ENCODE measurements around the gene ARHGAP1.

Gene ARHGAP1

DNA sequence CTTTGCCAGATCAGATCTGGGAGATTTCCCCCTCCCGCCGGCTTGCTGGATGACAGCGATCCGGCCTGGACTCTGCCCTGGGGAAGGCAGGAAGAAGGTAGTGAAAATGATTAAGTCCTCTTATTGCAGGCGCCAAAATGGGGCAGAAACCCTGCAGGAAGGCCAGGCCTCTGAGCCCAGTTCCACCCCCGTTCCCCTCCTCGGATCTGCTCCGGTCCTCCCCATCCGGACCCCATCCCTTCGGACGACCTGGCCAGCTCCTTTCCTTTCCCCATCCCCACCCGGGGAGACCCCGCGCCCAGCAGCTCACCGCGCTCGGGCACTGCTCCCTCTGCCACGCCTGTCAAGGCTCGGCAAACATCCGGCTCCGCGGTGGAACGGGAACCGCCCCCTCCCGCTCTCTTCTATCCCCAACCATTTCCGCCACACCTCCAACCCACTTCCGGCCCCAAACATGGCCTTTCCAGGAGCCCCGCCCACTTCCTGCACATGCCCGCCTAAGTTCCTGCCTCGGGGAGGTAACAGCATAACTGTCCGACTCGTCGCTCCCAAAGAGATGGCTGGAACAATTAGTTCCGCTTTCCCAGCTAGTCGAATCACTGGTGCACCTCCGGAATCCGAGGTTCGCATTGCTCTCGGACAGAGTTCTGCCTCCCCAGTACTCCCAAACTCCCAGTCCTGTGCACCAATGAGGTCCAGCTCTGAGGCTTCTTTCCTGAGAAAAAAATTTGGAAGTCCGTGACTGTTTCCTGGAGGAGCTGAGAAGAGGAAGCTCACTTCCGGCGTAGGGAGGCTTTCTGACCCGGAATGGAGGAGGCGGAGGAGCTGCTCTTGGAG lies at the start of gene ARHGAP1, which contains the start of gene ZNF408:
TSS of gene ARHGAP1 (minus strand) at position 379 of the 837 bp plus-strand sequence. CDS start 4,512 bp downstream, outside the sequence.
TSS of gene ZNF408 (plus strand) at position 791 of the 837 bp plus-strand sequence. CDS start at position 808, 17 bp downstream.
- DNase-seq, result peak; percentile 92

DNA sequence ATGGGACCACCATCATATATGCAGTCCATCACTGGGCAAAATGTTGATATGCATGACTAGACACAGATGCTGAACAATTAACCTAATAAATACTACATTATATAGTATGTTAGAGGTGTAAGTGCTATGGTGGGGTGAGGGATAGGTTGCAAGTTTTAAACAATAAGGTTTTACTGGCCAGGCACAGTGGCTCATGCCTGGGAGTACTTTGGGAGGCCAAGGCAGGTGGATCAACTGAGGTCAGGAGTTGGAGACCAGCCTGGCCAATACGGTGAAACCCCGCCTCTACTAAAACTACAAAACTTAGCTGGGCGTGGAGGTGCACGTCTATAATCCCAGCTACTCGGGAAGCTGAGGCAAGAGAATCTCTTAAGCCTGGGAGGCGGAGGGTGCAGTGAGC lies 46.7 kb upstream of the ARHGAP1 start:
- no peak for DNase-seq

DNA sequence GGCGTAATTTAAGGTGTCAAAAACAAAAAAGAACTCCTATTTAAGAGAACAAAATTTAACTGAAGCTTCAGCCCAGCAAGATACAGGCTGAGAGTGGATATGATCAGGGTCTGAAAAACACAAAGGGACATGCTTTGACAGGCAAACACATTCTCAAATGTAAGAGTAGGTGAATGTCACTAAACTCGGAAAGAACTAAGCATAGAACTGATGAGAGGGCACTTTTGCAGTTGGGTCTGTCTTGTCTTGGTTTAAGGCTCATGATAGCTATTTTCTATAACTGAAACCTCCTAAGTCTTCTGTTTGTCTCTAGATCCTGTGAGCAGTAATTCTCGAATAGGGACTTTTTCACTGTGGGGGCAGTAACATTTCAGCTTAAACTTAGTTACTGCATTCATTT lies 45.6 kb upstream of the ARHGAP1 start:
- no peak for DNase-seq

DNA sequence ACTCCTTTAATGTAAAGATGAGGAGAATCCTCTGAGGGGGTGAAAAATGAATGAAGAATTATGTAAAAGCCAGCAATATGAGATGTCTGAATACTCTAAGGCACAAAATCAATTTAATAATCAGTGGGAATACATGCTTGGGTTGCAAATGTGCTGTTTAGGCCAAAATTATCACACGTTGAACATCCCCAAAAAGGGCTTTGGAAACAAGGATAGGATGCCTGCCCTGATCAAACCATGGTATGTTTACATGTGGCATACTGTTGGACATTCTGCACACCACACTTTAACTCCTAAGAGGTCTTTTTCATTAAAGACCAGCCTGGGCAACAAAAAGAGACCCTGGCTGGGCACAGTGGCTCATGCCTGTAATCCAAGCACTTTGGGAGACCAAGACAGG lies 44.9 kb upstream of the ARHGAP1 start:
- DNase-seq, result no peak

DNA sequence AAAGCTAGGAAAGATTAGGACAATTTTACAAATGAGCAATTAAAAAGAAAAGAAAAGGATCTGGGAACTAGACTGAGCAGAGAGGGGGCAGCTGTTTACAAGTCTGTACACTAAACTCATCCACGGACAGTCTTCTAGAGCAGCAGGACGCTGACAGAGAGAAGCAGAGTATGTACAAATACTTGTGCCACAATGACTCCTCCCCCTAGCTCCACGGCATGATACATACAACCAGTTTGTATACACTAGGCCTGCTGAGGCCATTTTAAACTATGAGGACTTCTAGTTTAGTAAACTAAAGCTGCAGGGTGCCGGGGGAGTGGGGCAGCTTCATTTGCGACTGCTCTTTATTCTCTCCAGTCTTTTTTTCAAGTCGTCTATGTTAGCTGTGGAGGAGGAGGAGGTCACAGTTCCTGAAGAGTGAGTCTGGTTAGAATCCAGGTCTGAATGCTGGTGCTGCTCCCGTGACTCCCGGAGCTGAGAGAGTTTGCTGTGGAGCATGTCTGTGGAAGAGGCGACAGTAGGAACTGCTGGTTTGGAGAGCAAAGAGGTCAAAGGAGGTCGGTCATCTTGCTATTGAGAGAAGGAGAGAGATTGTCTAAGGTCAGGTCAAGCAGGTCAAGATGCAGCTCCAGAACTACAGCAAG lies 43.4 kb upstream of the ARHGAP1 start:
- DNase-seq, result no peak

DNA sequence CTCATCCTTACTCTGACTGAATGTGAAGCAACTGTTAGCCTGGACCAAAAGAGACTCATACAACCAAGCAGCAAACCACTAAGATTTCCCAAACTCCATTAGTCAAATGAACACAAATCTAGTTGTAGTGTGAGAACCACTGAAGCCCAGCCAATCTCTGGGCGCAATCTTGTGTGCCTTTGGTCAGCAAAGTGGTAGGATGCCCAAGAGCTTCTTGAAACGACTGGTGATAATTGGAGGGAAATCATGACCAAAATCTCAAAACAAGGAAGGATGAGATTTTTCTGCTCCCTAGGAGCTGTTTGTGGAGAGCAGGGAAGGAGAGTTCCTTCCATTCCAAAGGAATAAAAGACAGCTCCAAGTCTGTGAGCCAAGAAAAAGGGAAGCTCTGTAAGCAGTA lies 42.6 kb upstream of the ARHGAP1 start:
- DNase-seq, result no peak

DNA sequence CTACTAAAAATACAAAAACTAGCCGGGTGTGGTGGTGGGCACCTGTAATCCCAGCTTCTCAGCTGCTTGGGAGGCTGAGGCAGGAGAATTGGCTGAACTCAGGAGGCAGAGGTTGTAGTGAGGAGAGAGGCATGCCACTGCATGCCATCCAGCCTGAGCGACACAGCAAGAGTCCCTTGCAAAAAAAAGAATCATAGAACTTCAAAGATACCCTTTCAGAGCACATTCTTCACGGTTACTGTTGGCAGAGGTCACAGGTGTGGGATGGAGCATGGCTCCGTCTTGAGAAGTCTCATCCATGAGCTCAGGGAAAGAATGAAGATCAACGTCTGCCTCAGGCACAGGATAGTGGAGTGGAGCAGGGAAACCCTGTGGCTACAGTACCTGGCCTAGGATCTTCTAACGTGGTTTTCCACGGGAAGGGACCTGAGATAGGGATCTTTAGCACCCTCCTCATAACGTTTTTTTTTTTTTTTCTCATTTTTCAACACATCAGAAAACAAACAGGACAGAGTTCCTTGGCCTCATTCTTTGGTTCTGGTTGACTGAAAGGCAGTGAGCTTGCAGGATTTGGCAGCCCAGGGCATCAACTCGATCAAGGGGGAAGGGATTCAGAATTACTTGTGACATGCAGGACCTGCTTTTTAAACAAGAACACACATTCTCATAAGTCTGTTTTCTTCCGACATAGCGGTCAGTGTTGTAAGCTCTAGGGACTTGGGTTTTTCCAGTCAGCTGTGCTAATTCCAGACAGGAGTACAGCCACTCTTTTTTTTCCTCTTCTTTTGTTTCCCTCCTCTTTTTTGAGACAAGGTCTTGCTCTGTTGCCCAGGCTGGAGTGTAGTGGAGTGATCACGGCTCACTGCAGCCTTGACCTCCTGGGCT lies 41.4 kb upstream of the ARHGAP1 start:
- DNase-seq, result no peak

DNA sequence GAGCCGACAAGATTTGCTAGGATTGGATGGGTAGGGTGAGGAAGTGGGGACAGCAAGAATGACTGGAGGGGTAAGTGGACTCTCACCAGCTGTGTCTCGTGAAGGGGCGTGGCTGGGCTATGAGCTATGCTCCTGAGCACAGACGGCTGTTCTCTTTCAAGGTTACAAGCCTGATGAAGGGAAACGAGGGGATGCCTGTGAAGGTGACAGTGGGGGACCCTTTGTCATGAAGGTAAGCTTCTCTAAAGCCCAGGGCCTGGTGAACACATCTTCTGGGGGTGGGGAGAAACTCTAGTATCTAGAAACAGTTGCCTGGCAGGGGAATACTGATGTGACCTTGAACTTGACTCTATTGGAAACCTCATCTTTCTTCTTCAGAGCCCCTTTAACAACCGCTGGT lies 38.5 kb upstream of the ARHGAP1 start:
- no peak for DNase-seq

DNA sequence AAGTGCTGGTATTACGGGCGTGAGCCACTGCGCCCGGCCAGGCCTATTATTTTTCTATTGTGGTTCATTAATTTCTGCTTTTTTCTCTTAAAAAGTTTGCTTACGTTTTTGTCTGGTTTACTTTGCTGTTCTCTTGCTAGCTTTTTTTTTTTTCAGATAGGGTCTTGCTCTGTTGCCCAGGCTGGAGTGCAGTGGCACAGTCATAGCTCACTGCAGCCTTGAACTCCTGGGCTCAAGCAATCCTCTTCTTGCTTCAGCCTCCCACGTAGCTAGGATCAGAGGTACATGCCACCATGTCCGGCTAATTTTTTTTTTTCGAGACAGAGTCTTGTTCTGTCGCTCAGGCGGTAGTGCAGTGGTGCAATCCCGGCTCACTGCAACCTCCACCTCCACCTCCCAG lies 37.3 kb upstream of the ARHGAP1 start:
- DNase-seq, result no peak

DNA sequence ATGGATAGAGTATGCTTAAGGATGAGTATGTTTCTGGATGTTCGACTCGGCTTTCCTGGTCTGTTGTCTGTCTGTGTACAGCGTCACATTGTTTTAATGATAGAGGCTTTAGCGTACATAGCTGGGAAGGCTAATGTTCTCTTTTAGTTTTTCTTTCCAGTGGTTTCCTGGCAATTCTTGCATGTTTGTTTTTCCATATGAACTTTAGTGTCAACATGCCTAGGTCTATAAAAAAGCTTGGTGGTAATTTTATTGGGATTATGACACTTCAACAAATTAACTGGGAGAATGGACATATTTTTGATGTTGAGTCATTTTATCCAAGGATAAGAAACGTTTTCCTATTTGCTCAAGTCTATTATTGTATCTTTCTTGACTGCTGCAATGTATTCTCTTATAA lies 36.2 kb upstream of the ARHGAP1 start:
- no peak for DNase-seq

DNA sequence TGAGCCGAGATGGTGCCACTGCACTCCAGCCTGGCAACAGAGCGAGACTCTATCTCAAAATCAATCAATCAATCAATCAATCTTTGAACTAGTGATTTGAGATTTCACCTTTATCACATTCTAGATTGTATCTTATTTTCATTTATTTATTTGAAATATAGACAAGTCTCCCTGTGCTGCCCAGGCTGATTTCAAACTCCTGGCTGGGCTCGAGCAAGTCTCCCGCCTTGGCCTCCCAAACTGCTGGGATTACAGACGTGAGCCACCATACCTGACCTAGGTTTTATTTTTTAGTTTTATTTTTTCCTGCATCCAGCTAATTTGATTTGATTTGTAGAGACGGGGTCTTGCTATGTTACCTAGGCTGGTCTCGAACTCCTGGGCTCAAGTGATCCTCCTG lies 35.7 kb upstream of the ARHGAP1 start:
- no peak for DNase-seq

DNA sequence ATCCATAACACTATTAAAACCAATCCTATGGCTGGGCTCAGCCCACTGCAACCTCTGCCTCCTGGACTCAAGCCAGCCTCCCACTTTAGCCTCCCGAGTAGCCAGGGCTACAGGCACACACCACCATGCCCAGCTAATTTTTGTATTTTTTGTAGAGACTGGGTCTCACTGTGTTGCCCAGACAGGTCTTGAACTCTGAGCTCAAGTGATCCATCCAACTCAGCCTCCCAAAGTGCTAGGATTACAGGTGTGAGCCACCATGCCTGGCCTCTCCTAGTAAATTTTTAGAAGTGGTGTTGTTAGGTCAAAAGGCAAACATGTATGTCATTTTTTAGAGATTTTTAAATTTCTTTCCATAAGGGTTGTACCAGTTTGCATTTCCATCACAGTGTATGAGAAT lies 32.8 kb upstream of the ARHGAP1 start:
- no peak for DNase-seq

DNA sequence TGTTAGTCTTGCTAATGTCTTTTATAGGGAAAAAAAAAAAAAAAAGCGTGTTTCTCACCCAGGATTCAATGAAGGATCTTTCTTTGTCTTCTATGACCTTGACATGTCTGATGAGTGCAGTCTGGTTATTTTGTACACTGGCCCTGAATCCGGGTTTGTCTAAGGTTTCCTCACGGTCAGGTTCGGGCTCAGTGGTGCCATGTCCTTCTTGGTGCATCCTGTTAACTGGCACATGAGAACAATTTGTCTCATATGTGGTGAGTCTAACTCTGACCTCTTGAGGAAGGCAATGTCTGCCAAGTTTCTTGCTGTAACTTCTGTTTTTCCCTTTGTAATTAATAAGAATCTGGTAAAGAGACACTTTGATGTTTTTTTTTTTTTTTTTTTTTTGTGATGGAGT lies 31.1 kb upstream of the ARHGAP1 start:
- DNase-seq, result no peak

DNA sequence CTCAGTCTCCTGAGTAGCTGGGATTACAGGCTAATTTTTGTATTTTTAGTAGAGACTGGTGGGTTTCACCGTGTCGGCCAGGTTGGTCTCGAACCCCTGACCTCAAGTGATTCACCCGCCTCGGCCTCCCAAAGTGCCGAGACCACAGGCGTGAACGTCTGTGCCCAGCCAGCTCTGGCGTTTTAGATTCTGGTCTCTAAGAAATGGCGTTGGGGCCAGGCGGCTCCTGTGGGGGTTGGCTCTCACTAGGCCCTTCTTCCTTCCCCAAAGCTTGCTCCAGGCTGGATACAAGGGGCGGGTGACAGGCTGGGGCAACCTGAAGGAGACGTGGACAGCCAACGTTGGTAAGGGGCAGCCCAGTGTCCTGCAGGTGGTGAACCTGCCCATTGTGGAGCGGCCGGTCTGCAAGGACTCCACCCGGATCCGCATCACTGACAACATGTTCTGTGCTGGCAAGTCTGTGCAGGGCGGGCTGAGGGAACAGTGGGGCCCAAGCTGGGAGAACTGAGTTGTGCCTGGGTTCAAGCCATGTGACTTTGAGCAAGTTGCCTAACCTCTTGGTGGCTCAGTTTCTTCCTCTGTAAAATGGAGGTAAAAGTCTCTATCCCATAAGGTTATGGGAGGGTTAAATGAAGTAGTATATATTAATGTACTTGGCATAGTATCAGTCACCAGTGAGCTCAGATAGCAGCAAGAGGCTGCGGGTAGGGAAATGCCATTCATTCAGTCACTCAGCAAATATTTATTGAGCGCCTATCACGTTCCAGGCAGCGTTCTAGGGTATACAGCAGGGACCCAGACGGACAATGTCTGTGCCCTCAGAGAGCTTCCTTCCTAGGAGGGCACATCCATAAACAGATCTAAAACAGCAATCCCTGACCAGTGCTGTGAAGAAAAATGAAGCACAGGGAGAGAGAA lies 28.9 kb upstream of the ARHGAP1 start:
- DNase-seq, result no peak

DNA sequence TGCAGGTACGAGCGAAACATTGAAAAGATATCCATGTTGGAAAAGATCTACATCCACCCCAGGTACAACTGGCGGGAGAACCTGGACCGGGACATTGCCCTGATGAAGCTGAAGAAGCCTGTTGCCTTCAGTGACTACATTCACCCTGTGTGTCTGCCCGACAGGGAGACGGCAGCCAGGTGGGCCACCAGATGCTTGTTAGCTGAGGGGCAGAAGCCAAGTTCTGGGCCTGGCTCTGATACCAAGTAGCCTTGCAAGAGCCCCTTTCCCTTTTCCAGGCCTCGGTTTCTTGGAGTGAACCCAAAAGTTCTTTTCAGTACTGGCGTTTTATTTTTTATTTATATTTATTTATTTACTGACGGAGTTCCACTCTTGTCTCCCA lies 28.2 kb upstream of the ARHGAP1 start:
- no peak for DNase-seq

DNA sequence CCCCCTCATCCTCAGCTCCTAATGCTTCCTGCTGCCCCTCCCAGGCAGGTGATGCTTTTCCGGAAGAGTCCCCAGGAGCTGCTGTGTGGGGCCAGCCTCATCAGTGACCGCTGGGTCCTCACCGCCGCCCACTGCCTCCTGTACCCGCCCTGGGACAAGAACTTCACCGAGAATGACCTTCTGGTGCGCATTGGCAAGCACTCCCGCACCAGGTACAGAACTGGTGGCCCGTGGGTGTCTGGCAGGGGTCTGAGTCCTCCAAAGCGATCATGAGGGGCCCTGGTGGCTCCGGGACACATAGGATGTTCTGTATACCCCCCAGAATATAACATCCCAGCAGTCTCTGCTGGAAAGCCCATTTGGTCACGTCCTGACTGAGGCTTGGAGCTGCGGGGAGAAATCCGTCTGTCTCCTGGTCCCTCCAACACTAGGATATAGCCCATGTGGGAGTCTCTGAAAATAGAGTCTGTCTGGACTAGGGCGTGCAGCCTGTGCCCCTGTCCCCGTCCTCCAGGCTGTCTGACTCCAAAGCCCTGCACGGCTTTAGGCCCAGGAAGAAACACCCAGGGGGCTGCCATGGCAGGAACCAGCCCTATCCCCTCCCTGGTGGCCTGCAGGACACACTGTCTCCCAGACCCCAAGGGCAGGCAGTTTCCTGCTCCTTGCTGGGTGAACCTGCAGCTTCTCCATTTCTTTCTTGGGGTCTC lies 27.7 kb upstream of the ARHGAP1 start:
- no peak for DNase-seq

DNA sequence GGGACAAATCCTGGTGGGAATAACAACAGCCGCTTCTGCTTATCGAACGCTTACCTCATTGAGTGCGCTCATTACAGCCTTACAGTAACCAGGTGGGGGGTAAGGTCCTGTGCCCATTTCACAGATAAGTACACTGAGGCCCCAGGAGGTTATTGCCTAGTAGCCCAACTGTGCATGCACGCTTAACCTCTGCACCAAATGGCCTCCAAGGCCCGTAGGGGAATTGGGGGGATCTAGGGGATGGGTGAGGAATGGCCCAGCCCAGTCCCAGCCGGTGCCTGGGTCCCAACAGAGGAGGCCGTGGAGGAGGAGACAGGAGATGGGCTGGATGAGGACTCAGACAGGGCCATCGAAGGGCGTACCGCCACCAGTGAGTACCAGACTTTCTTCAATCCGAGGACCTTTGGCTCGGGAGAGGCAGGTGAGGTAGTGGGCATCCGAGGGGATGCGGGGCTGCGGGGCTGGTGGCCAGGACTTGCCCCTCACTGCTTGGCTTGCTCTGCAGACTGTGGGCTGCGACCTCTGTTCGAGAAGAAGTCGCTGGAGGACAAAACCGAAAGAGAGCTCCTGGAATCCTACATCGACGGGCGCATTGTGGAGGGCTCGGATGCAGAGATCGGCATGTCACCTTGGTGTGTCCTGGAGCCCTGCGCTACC lies 25.9 kb upstream of the ARHGAP1 start:
- no peak for DNase-seq

DNA sequence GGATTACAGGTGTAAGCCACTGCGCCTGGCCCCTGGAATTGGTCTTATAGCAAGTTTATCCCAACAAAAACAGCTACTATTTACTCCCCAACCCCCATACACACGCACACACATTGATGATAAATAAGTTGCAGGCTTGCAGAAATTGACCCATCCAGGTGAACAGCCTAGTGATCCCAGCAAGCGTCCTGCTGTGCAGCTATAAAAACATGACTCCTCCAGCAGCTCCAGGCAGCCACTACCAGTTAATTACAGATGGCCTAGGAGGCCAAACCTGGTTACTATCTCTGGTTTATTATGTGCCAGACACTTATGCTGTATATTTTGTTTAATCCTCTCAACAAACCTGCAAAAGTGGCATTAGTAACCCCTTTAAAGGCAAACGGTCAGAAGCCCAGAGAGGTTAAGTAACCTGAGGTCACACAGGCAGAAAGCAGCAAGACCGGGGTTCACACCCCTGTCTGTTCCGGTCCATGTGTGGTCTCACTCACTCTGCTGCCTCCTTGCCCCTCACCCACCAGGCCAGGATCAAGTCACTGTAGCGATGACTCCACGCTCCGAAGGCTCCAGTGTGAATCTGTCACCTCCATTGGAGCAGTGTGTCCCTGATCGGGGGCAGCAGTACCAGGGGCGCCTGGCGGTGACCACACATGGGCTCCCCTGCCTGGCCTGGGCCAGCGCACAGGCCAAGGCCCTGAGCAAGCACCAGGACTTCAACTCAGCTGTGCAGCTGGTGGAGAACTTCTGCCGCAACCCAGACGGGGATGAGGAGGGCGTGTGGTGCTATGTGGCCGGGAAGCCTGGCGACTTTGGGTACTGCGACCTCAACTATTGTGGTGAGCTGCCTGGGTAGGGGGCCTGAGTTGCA lies 25.2 kb upstream of the ARHGAP1 start:
- no peak for DNase-seq

DNA sequence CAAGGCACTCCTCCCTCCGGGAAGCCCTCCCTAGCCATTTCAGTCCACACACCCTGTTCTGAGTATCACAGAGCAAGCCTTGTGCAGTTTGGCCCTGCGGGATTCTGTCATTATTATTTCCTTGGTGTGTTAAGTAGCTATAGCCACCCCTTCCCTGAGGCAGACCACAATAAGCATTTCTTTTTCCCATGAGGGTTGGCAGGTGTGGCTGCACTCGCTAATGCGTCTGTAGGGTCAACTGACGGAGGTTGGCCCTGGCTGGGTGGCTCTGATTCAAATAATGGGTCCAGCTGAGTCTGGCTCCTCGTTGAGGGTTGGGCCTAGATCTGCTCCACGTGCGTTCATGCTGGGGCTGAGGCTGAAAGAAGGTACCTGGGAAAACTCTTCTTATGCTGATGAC lies 23.7 kb upstream of the ARHGAP1 start:
- DNase-seq, result no peak

DNA sequence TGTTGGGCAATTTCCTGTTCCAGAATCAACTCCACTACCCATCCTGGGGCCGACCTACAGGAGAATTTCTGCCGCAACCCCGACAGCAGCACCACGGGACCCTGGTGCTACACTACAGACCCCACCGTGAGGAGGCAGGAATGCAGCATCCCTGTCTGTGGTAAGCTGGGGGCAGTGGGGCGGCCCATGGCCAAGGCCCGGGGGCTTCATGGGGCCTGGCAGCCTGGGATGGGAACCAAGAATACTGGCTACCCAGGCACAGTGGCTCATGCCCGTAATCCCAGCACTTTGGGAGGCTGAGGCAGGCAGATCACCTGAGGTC lies 22.9 kb upstream of the ARHGAP1 start:
- no peak for DNase-seq

Data from T1000 (cell line).